Fibroblast of skin of scalp (primary cell): Measurements from ENCODE around the gene SMIM41.
A peak's percentile ranks its signal among the peaks of the same experiment; 100 is the strongest.
"Not testable (repeated sequence)": the region's sequence is repeated elsewhere in the genome, so short reads cannot be mapped to it uniquely, and the experiment has no call there.

Experiments
- DNase-seq: peaks from one replicate; pipeline ENCODE4 v3.0.0-alpha.2; 2013

Gene SMIM41

GRCh38 chr12:52085682-52086180 is 6.2 kb downstream of the SMIM41 start:
- no peak for DNase-seq

GRCh38 chr12:52086366-52086765 is 6.9 kb downstream of the SMIM41 start:
- DNase-seq = no peak

GRCh38 chr12:52086944-52087835 is 7.7 kb downstream of the SMIM41 start:
- DNase-seq = no peak

GRCh38 chr12:52087961-52088820 is 8.7 kb downstream of the SMIM41 start:
- no peak for DNase-seq

- no peak for DNase-seq
Observed at GRCh38 chr12:52089491-52089890, 10.0 kb downstream of the SMIM41 start.

GRCh38 chr12:52090291-52090690 is 10.8 kb downstream of the SMIM41 start:
- DNase-seq = no peak

- DNase-seq = no peak
Observed at GRCh38 chr12:52091061-52091460, 11.6 kb downstream of the SMIM41 start.

GRCh38 chr12:52091869-52092268 is 12.4 kb downstream of the SMIM41 start:
- no peak for DNase-seq

- no peak for DNase-seq
Observed at GRCh38 chr12:52093346-52093745, 13.8 kb downstream of the SMIM41 start.

- no peak for DNase-seq
Observed at GRCh38 chr12:52096332-52097044, 17.0 kb downstream of the SMIM41 start.

GRCh38 chr12:52097045-52097666 is 17.7 kb downstream of the SMIM41 start:
- no peak for DNase-seq

- DNase-seq = not testable (repeated sequence)
Observed at GRCh38 chr12:52104431-52105089, 25.1 kb downstream of the SMIM41 start.

- DNase-seq = not testable (repeated sequence)
Observed at GRCh38 chr12:52116222-52117125, 37.0 kb downstream of the SMIM41 start.

- DNase-seq = not testable (repeated sequence)
Observed at GRCh38 chr12:52117806-52118475, 38.4 kb downstream of the SMIM41 start.

- DNase-seq = no peak
Observed at GRCh38 chr12:52119398-52120254, 40.1 kb downstream of the SMIM41 start.

- no peak for DNase-seq
Observed at GRCh38 chr12:52120951-52121823, 41.7 kb downstream of the SMIM41 start.

- peak; percentile 49 for DNase-seq
Observed at GRCh38 chr12:52121824-52122539, 42.5 kb downstream of the SMIM41 start.
